Kidney epithelial cell (primary cell): ENCODE results near the gene LY6G5C. TPM values are rescaled to one million over a fixed set of nuclear protein-coding genes. Genes with fewer than 3 reads are reported as not detected.
"Not testable (repeated sequence)": the region's sequence is repeated elsewhere in the genome, so short reads cannot be mapped to it uniquely, and the experiment has no call there.

Experiments used
- DNase-seq: peaks from one replicate; pipeline ENCODE4 v3.0.0-alpha.2; 2010; ENCODE audit warnings: low read depth
- H3K27me3 ChIP-seq: 2 replicates; pipeline ENCODE4 v1.6.0; 2011; ENCODE audit warnings: low read length; ENCODE audit not compliant: control insufficient read depth, insufficient read depth
- H3K36me3 ChIP-seq: 2 replicates; pipeline ENCODE4 v1.5.1; 2011; ENCODE audit warnings: low read length; ENCODE audit not compliant: control insufficient read depth, insufficient read depth
- H3K4me3 ChIP-seq: 2 replicates; pipeline ENCODE4 v1.5.1; 2011; ENCODE audit warnings: low read depth, mild to moderate bottlenecking, control low read depth, low read length
- CTCF ChIP-seq: IDR thresholded peaks from 2 replicates; pipeline ENCODE4 v1.5.1; 2011; ENCODE audit warnings: mild to moderate bottlenecking, moderate library complexity, low read length, control low read depth, inconsistent platforms; ENCODE audit not compliant: insufficient read depth, poor library complexity, severe bottlenecking
- total RNA-seq: library from RNA; depleted of rRNA; stranded (reverse); fragments of >200 nt; gene quantifications from 2 replicates; pipeline ENCODE4 v1.2.3, GENCODE V29; 2015

Gene LY6G5C
- total RNA-seq, 1 donor from 2014 or later: not detected

GRCh38 chr6:31710523-31711219 lies 29.8 kb upstream of the LY6G5C start:
- H3K36me3 ChIP-seq: no peaks in the 10 kb centered on the region
- H3K27me3 ChIP-seq: peaks cover 7% of the 10 kb centered on the region
- no peak overlapping the region for H3K4me3 ChIP-seq
- TF ChIP-seq CTCF: no peak
- DNase-seq: no peak

GRCh38 chr6:31709157-31709556 lies 28.3 kb upstream of the LY6G5C start:
- H3K4me3 ChIP-seq, DNase-seq, H3K27me3 ChIP-seq, H3K36me3 ChIP-seq: not testable (repeated sequence)

GRCh38 chr6:31708224-31708623 lies 27.4 kb upstream of the LY6G5C start:
- no peaks in the 10 kb centered on the region for H3K36me3 ChIP-seq
- no peak for TF ChIP-seq CTCF
- H3K4me3 ChIP-seq: no peak overlapping the region
- DNase-seq: no peak
- peaks cover 3% of the 10 kb centered on the region for H3K27me3 ChIP-seq

GRCh38 chr6:31707701-31708100 lies 26.8 kb upstream of the LY6G5C start:
- Histone ChIP-seq H3K27me3 (peaks cover 3% of the 10 kb centered on the region), H3K4me3 (no peak overlapping the region), H3K36me3 (no peaks in the 10 kb centered on the region)
- TF ChIP-seq CTCF: no peak
- DNase-seq: no peak

- no peaks in the 10 kb centered on the region for H3K36me3 ChIP-seq
- peaks cover 3% of the 10 kb centered on the region for H3K27me3 ChIP-seq
- DNase-seq: no peak
- H3K4me3 ChIP-seq: no peak within 1 kb of the TSS
- no peak for TF ChIP-seq CTCF
Measured at GRCh38 chr6:31706599-31706998, 25.7 kb upstream of the LY6G5C start, which contains the start of gene LY6G6F. LY6G6F (plus strand) TSS chr6:31706866; CDS start chr6:31706907, 41 bp downstream.

GRCh38 chr6:31705931-31706330 lies 25.1 kb upstream of the LY6G5C start:
- no peaks in the 10 kb centered on the region for H3K36me3 ChIP-seq
- TF ChIP-seq CTCF: no peak
- no peaks in the 10 kb centered on the region for H3K27me3 ChIP-seq
- no peak overlapping the region for H3K4me3 ChIP-seq
- no peak for DNase-seq
